Renal pelvis (tissue), 4 donors: Measurements from ENCODE around the gene AP1S3. TPM values are rescaled to one million over a fixed set of nuclear protein-coding genes. Genes with fewer than 3 reads are reported as not detected.
"Not testable (repeated sequence)": the region's sequence is repeated elsewhere in the genome, so short reads cannot be mapped to it uniquely, and the experiment has no call there.

Experiments used
- DNase-seq: peaks from one replicate; pipeline ENCODE4 v3.0.0-alpha.2; 2013
- polyA plus RNA-seq, 3 donors: library from polyadenylated mRNA; unstranded; fragments of 120-200 nt; gene quantifications; one replicate each; pipeline ENCODE4 v1.2.1, GENCODE V29; 2013; ENCODE audit not compliant: insufficient read length in 3 of 3

AP1S3 gene
- polyA plus RNA-seq, 3 donors, result 10.0 to 16.1 (median 11.1) TPM

DNA sequence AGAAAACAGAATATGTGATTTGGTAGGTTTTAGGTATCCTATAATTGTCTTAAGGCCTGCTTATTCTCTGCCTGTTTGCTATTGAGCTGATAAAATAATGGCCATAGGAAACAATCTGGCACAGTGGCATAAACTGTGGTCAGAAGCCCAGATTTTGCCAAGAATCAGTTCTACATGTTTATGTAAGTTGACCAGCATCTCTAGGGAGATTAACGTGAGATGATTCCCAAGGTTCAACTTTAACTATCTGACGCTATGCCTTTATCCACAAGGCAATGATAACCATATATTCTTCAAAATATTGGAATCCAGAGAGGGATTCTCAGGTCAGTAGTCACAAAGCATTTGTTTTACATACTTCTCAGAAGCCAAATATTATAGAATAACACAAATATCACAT is 25.6 kb downstream of the AP1S3 start:
- DNase-seq, result no peak

DNA sequence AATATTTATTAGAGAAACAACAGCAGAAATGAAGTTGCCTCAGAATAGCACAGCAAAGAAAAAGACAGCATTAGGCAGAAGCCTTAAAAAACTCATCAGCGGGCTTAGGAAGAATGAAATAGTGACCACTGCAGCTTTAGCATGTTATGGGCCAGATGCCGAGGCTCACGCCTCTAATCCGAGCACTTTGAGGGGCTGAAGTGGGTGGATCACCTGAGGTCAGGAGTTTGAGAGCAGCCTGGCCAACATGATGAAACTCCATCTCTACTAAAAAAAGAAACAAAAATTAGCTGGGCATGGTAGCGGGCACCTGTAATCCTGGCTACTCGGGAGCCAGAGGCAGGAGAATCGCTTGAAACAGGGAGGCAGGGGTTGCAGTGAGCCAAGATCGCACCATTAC is 32.4 kb downstream of the AP1S3 start:
- DNase-seq, result no peak

DNA sequence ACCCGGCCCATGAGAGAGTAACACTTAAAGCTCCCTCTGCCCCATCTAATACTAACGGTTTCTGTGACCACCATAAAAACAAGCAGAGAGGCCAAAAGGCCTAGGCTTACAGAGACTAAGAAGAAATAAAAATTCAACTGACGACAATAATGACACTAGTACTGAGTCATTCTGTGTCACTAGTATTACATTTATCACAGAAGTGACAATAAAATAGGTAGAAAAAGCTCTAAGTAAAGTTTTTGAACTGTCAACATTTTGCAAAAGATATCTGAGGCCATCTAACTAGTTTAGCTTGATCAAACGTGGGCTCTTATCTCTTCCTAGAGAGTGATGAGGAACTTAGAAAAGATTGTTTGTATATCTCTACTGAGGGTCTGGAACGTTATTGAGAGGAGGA is 35.6 kb downstream of the AP1S3 start:
- no peak for DNase-seq

DNA sequence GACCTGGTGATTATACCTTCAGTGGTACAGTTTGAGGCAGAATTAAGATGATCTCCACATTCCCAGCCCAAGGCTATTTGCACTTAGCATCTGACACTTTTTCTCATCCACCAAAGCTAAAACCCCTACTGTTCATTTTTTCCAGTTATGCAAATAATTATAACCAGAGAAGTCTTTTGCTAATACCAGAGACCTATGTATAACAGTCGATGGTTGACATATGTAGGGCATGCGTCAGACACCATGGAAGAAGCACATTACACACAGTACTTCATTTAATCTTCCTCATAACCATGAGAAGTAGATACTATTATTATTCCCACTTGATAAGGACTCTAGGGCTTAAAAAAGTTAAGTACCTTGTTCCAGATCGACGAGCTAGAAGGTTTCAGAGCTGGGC is 36.5 kb downstream of the AP1S3 start:
- no peak for DNase-seq

DNA sequence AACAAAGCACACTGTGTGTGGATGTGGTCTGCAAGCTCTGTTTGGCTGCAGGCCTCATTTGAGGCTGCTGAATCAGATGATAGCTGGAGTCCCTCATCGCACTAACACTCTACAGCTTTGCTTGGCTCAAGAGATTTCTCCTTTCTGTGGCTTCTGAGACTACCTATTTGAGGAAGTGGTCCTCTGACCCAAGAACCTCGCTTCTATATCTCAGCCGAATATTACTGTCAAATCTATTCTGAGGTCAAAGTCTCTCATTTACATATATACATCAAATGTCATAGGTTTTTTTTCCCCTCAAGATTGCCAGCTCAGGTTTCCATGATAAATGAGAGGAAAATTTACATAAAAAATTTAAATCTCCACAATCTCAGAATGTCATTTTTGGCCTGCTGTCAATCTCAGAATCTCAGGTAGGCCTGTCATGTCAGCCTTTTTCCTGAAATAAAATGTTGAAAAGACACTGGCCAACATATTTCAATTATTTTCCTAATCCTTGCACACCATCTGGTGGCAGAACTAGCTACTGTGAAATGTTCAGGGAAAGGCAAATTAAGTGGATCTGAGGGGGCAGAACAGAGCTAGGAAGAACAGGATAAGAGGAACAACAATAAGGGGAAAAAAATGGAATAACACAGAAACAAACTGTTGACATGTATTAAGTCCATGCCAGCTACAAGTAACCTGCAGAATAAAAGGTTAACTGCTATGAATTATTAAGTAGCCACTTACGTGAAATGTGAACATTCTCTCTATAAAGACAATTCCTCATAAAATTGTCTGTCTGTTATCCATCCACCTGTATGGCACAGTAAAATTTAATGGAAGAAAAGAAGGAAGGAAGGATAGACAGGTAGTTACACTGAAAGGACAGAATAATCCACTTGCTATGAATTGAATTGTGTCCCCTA is 39.3 kb downstream of the AP1S3 start:
- DNase-seq, result peak; percentile 35

DNA sequence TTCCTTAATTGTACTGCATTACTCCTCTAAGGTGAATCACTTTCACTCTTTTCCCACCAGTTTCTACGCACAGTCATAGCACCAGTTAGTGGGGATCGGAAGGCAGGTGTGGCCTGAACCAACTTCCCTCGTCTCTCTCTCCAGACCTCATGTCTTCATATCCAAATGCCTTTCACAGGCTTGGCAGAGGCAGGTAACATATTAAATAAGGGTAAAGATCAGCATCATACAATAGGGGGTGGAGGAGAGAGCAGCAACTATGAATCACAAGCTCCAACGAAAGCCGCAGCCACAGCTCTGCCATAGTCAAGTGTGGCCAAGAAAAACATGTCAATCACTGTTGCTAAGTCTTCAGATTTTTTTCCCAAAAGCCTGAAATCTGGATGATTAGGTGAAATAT is 40.3 kb downstream of the AP1S3 start:
- no peak for DNase-seq

DNA sequence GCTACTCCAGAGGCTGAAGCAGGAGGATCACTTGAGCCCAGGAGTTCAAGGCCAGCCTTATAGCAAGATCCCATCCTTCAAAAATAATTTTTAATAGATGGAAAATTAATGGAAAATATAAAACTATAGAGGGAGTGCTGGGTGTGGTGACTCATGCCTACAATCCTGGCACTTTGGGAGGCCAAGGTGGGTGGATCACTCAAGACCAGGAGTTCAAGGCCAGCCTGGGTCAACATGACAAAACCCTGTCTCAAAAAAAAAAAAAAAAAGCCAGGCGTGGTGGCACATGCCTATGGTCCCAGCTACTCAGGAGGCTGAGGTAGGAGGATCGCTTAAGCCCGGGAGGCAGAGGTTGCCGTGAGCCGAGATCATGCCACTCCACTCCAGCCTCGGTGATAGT is 48.0 kb downstream of the AP1S3 start:
- DNase-seq, result no peak

DNA sequence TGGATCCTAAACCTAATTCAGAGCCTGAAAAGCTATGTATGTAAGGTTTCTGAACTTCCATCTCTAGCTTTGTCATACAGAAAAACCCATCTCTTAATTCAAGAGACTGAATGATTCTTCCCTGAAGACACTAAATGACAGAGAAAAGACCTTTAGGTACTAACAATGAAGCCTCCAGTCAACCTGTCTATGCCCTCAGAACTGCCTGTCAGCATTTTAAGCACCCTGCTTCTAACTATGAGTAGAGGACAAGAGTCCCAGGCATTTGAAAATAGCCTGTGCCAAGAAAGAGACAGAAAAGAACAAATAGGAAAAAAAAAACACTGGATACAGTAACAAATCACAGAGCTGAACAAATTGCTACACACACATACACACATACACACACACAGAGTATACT is 48.6 kb downstream of the AP1S3 start:
- no peak for DNase-seq

DNA sequence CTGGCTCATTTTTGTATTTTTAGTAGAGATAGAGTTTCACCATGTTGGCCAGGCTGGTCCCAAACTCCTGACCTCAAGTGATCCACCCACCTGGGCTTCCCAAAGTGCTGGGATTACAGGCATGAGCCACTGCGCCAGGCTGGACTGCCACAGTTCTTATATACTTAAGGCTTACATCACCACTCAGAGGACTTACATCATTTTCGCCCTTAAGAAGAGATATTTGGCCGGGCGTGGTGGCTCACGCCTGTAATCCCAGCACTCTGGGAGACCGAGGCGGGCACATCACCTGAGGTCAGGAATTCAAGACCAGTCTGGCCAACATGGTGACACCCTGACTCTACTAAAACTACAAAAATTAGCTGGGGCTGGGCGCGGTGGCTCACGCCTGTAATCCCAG is 49.3 kb downstream of the AP1S3 start:
- DNase-seq, result not testable (repeated sequence)

DNA sequence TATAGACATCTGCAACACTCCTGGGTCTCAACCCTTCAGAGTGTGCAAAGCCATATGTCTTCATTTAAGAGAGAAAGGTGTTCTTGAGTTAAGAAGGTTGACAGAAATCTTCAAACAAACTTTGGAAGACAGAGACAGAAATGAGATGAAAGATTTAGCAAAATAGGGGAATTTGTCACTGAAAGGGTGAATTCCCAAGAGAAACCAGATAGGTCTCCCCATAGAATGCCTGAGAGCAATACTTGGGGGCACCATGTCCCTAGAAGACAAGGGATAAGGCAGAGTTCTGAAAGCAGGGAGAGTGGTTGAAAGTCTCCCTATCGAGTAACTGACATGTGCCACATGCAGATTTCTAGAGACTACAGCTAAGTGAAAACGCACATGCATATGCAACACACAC is 50.0 kb downstream of the AP1S3 start:
- DNase-seq, result no peak

DNA sequence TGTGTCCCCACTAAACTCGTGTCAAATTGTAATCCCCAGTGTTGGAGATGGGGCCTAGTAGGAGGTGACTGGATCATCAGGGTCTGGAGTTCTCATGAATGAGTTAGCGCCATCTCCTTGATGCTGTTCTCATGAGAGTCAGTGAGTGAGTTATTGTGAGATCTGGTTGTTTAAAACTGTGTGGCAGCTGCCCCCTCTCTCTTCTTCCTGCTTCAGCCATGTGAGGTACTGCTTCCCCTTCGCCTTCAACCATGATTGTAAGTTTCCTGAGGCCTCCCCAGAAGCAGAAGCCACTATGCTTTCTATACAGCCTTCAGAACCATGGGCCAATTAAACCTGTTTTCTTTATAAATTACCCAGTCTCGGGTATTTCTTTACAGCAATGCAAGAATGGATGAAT is 50.4 kb downstream of the AP1S3 start:
- no peak for DNase-seq

DNA sequence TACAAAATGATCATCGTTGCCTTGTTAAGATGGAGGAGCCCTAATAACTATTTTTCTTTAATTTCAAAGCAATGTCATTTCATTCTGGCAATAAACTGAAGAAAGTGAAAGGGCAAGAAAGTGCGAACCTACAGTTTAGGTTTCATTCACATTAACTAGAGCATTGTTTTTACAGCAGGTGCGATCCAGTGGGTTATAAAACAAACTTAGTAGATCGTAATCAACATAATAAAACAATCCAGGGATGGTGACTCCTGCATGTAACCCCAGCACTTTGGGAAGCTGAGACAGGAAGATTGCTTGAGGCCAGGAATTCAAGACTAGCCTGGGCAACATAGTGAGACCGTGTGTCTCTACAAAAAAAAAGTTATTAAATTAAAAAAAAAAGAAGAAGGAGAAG is 51.1 kb downstream of the AP1S3 start:
- DNase-seq, result no peak

DNA sequence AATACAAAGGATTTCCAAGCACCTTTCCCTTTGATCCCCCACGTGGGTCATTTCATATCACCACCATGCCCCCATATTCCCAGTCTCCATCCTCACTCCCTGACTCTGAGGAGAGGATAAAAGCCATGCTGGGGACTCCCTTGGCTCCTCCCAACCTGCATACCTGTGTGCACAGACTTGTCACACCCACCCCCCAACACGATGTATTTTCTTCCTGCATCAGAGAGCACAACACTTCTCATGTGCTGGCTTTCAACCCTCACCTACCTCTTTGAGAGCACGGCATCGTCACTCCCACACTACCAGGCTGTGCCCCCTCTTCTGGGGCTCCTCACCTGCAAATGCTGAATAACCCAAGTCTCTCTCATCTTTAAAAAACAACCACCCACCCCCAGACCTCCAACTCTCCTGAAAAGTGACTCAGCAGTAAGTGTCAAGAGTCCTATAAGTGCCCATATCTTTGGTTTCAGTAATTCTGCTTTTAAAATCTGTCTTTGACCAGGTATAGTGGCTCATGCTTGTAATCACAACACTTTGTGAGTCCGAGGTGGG is 53.1 kb downstream of the AP1S3 start:
- DNase-seq, result no peak

DNA sequence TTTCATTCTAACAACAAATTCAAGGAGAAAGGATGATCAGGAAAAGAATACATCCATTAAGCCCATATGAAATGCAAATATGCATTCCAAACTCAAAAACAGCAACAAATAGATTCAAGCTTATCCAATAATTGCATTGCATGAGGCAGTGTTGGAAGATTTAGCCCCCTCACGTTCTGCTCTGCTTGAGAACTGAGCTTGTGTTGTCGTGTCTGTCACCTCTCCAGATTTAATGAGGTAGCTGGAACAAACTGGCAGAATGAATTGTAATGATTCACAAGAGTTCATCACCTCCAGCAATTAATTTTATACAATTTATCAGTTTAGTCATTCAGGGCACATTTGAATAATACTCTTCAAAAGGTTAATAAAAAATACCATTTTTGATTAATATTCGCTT is 54.8 kb downstream of the AP1S3 start:
- DNase-seq, result peak; percentile 22

DNA sequence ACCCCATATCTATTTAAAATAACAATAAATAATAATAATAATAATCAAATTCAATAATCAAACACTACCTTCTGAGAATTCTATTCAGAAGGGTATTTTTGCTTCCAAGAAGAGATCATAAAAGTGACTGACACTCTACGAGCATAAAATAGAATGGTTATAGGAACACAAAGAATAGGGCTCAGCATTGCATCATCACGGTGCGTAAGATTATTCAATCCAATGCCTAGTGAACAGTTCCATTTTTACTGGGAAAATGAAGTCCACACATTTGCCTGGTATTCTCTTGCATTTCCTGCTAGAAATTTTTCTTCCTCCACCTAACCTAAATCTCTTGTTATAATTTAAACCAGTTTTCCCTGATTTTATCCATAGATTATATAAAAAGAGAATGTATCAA is 55.8 kb downstream of the AP1S3 start:
- DNase-seq, result no peak

DNA sequence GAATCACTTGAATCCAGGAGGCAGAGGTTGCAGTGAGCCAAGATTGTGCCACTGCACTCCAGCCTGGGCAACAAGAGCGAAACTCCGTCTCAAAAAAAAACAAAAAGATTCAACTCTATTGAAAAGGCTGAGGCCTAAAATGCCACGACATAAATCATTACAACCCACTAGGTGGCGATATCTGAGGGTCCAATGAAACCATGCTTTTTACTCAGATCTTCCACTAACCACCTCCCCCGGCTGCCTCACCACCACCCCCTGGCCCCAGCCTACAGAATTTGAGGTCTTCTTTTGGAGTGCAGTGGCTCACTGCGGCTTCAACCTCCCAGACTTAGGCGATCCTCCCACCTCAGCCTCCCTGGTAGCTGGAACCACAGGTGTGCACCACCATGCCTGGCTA is 57.5 kb downstream of the AP1S3 start:
- no peak for DNase-seq

DNA sequence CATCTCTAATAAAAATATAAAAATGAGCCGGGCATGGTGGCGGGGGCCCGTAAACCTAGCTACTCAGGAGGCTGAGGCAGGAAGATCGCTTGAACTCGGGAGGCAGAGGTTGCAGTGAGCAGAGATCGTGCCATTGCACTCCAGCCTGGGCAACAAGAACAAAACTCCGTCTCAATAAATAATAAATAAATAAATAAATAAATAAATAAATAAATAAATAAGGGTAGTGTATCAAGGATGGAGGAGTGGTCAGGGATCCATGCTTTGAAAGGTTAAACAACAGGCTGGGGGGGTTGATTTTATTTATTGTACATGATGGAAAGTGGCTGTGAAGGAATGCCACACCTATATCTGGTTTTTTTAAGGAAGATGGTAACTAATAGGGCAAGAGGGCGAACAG is 63.2 kb downstream of the AP1S3 start:
- no peak for DNase-seq

DNA sequence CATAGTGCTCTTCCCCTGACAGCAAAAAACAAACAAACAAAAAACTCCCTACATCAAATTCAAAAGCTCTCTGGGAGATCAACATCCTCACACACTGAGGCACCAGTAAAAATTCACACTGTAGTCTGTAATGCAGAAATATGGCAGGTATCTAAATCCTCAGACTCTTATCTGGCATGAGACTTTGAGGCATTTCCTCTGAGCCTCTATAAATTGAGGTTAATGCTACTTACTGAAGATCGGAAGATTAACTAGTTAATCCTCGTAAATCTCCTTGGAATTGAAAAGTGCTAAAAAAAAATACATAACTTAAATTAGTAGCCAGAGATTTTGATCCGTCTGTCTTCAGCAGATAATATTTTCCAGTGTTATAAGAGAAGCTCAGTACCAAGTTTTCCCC is 65.0 kb downstream of the AP1S3 start:
- no peak for DNase-seq

DNA sequence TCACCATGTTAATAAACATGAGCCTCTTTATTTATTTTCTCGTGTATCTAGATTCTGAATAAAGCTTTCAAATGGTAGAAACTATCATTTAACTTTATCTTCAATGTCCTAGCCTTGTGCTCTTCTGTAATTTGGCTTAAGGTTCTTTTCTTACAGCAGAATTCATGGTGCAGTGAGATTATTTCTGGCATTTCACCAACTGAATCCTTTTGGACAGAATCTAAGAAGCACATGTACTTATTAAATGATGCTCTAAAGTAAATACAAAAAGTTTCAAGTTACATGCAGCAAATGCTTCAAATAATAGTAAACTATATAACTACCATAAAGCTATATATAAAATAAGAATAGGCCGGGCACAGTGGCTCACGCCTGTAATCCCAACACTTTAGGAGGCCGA is 65.9 kb downstream of the AP1S3 start:
- DNase-seq, result no peak

DNA sequence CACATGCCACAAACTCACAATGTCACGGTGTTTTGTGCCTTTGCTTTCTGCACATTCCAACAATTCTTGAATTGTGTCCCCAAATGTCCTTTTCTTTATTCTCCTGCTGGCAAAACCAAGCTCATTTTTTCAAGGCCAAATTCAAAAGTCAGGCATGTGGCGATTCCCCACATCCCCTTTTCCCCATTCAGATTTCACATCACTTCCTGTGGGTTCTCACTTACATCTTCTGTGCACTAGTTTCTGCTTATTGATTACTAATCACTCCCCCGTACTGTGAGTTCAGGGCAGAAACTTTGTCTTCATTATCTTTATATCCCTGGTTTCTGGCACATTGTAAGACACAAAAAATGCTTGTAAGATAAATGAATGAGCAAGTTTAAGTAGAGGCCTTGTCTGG is 69.2 kb downstream of the AP1S3 start:
- DNase-seq, result no peak

DNA sequence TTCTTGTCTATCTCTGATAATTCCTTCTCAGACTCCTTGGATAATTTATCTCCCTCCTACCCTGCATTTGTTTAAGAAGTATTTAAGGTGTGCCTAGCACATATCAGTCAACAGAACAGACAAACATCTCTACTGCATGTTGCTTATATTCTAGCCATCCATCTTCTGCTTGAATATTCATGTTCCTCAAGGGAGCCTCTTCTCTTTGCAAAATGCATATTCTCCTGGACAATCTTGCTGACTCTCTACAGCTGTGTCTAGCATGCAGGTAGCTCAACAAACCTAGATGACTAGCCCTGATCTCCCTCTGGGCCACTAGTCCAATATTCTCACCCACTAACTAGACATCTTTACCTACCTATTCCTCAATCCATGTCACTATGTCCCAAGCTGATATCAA is 70.0 kb downstream of the AP1S3 start:
- no peak for DNase-seq

DNA sequence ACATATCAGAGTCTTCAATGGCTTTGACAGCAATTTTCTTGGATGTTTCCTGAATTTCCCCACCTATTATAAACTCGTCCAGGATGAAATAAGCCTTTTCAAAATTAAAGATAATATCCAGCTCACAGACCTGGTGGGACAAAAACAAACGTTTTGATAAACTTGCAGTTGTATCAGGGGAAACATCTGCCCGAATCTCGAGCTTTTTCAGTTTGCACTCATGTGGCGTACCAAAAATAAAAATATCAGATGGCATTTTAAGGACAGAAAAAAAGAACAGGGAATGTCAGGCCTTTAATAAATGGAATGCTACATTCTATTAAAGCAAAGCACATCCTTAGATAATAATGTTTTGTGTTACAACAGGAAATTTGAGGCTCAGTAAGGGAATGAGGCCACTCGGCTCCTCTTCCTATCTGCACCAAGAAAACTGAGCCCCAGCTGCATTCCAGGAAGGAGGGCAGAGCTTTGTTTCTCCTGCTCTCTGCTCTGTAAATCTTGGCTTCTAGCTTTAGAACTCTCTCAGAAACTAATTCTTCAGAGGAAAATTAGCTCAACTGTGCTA is 72.1 kb downstream of the AP1S3 start:
- DNase-seq, result peak; percentile 8

DNA sequence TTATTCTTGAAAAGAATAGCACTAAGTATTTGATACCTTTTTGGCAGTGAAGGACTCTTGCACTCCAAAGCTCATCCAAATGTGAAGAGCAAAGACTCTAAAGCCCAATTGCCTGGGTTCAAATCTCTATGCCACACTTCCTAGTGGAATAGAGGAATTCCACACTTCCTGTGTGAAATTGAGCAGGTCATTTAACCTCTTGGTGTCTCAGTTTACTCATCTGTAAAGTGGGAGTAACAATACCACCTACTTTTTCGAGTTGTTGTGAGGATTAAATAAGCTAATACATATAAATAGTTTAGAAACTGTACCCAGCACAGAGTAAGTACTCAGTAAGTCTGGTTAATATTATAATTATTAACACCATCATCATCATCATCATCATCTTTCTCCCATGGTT is 72.6 kb downstream of the AP1S3 start:
- no peak for DNase-seq

DNA sequence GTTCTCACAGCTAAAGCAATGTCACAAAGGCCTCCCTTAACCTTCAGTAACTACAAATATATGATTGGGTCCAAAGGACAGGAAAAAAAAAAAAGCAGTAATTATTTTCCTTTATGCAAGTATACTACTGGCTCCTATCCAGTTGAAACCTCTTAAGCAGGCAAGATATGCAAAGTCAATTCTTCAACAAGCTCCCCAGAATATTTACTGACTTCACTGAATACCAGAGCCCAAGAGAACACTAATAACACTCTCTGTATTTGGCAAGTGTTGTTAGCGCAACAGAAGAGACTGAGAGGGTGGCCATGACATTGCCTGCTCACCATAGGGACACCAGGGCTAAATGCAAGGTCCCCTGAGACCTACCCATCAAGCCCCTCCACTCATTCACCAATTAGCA is 74.5 kb downstream of the AP1S3 start:
- DNase-seq, result no peak
